T-cell (primary cell): ENCODE measurements around the gene AMTN. TPM values are rescaled to one million over a fixed set of nuclear protein-coding genes. Genes with fewer than 3 reads are reported as not detected.
A peak's percentile ranks its signal among the peaks of the same experiment; 100 is the strongest.

Experiments used
- ATAC-seq, 4 experiments: fragments of 200-7000 bp in 3 of 4; fragments of 150-1000 bp in 1 of 4; cut with Tn5 transposase; replicated peaks in 1 of 4; 1 replicate in 3 of 4; 2 replicates in 1 of 4; pipeline ENCODE4 v1.10.0; 2021; ENCODE audit warnings: moderate library complexity in 3 of 4, mild to moderate bottlenecking in 2 of 4, moderate number of reproducible peaks in 1 of 4
- CTCF ChIA-PET, 2 donors: fragments of 300-600 bp; sonication (Branson Sonifier 250); formaldehyde crosslinking; loops; one replicate each; lab custom pipeline; 2022; ENCODE audit warnings: antibody characterized with exemption in 2 of 2; lab: Charles Lee
- POLR2A ChIA-PET, 2 donors: fragments of 300-600 bp; sonication (Branson Sonifier 250); formaldehyde crosslinking; loops; one replicate each; lab custom pipeline; 2022; ENCODE audit warnings: antibody characterized with exemption in 2 of 2; lab: Charles Lee
- DNase-seq, 35 experiments: peaks; one replicate each; pipeline versions ENCODE4 v3.0.0 to v3.0.0-alpha.2; 2013 to 2023
- H3K27ac ChIP-seq: one replicate; pipeline ENCODE4 v1.5.1; 2013; ENCODE audit warnings: low read length
- H3K27me3 ChIP-seq, 2 experiments: replicated peaks in 1 of 2; 1 replicate in 1 of 2; 2 replicates in 1 of 2; pipeline versions ENCODE4 v1.6.1 to v1.7.0; 2013; ENCODE audit warnings: low read length in 1 of 2, mixed read lengths in 1 of 2; ENCODE audit not compliant: control insufficient read depth in 2 of 2, insufficient read depth in 2 of 2; ENCODE audit errors: extremely low read depth in 1 of 2
- H3K36me3 ChIP-seq, 2 donors: 1 replicate in 1 of 2; 2 replicates in 1 of 2; pipeline versions ENCODE4 v1.6.1 to v1.7.0; 2013; ENCODE audit warnings: low read length in 1 of 2; ENCODE audit not compliant: control insufficient read depth in 2 of 2, insufficient read depth in 1 of 2; ENCODE audit errors: extremely low read depth in 1 of 2
- H3K4me1 ChIP-seq, 2 experiments: 1 replicate in 1 of 2; 2 replicates in 1 of 2; pipeline versions ENCODE4 v1.6.1 to v1.7.0; 2013; ENCODE audit warnings: low read length in 2 of 2, mixed read lengths in 1 of 2; ENCODE audit not compliant: insufficient read depth in 2 of 2, control insufficient read depth in 1 of 2; ENCODE audit errors: extremely low read depth in 1 of 2
- H3K4me3 ChIP-seq, 2 donors: 1 replicate in 1 of 2; 2 replicates in 1 of 2; pipeline versions ENCODE4 v1.5.1 to v1.7.0; 2013; ENCODE audit warnings: mild to moderate bottlenecking in 2 of 2, low read length in 1 of 2, moderate library complexity in 1 of 2; ENCODE audit not compliant: control insufficient read depth in 1 of 2; ENCODE audit errors: extremely low read depth in 1 of 2
- H3K9me3 ChIP-seq: 2 replicates; pipeline ENCODE4 v1.7.0; 2013
- H3K27ac Mint-ChIP-seq, 2 donors: one replicate each; pipeline ENCODE4 v1.8.0; 2020 to 2021; ENCODE audit warnings: mild to moderate bottlenecking in 2 of 2, mixed read lengths in 2 of 2
- H3K27me3 Mint-ChIP-seq, 2 donors: one replicate each; pipeline ENCODE4 v1.8.0; 2021 to 2022; ENCODE audit warnings: mixed read lengths in 2 of 2
- H3K36me3 Mint-ChIP-seq: one replicate; pipeline ENCODE4 v1.8.0; 2021; ENCODE audit warnings: mixed read lengths
- H3K4me1 Mint-ChIP-seq, 3 donors: one replicate each; pipeline ENCODE4 v1.8.0; 2020 to 2022; ENCODE audit warnings: mixed read lengths in 3 of 3, mild to moderate bottlenecking in 1 of 3
- H3K4me3 Mint-ChIP-seq, 3 donors: one replicate each; pipeline ENCODE4 v1.8.0; 2020 to 2022; ENCODE audit warnings: mild to moderate bottlenecking in 3 of 3, mixed read lengths in 3 of 3, moderate library complexity in 3 of 3
- H3K9me3 Mint-ChIP-seq, 3 donors: one replicate each; pipeline ENCODE4 v1.8.0; 2020 to 2022; ENCODE audit warnings: mixed read lengths in 3 of 3
- WGBS: methylation state at CpG from one replicate; pipeline ENCODE4 v1.1.5; 2013; ENCODE audit warnings: missing lambda C conversion rate; ENCODE audit not compliant: insufficient coverage; 5-methylcytosine and 5-hydroxymethylcytosine counted together
- total RNA-seq, 35 experiments: library from RNA in 6 of 35; stranded (reverse) in 6 of 35; fragments of 120-200 nt in 1 of 35; gene quantifications; one replicate each; pipeline versions ENCODE4 v1.2.1 to v1.2.4 and lab custom pipeline; 2013 to 2026

AMTN gene
- total RNA-seq, 5 donors from 2014 or later (not counting 1 experiment from before 2014, with no cell fraction given): not detected

GRCh38 chr4:70504733-70505132 is 13.6 kb upstream of the AMTN start:
- DNase-seq: no peak
- peaks cover 0 to 4% of the 10 kb centered on the region in 2 donors for H3K27me3 Mint-ChIP-seq
- no peaks in the 10 kb centered on the region for H3K4me1 Mint-ChIP-seq
- WGBS: no CpG with 5 or more reads among the region's 4 CpGs
- no peaks in the 10 kb centered on the region for H3K36me3 Mint-ChIP-seq
- H3K27ac Mint-ChIP-seq: peak overlapping the region in 1 of 2 donors; percentile 40
- H3K9me3 Mint-ChIP-seq: no peaks in the 10 kb centered on the region
- H3K27ac ChIP-seq: no peak overlapping the region
- no peaks in the 10 kb centered on the region for H3K9me3 ChIP-seq
- H3K4me3 ChIP-seq: no peak overlapping the region
- POLR2A ChIA-PET: no interaction called here
- CTCF ChIA-PET: interaction anchor here (0.7 to 1.1 kb wide), 4 partner anchors 34 to 315 kb away, joined by 3 to 6 read pairs (median 6); no protein-coding TSS in a partner anchor
- no peak overlapping the region for H3K4me3 Mint-ChIP-seq
- no peaks in the 10 kb centered on the region for H3K4me1 ChIP-seq
- H3K36me3 ChIP-seq: no peaks in the 10 kb centered on the region
- no peak for ATAC-seq
- no peaks in the 10 kb centered on the region for H3K27me3 ChIP-seq

GRCh38 chr4:70505151-70505748 is 13.1 kb upstream of the AMTN start:
- H3K9me3 Mint-ChIP-seq: no peaks in the 10 kb centered on the region
- POLR2A ChIA-PET: no interaction called here
- Histone ChIP-seq H3K9me3 (no peaks in the 10 kb centered on the region), H3K36me3 (no peaks in the 10 kb centered on the region), H3K4me3 (no peak overlapping the region), H3K27ac (no peak overlapping the region), H3K27me3 (no peaks in the 10 kb centered on the region), H3K4me1 (no peaks in the 10 kb centered on the region)
- peaks cover 0 to 4% of the 10 kb centered on the region in 2 donors for H3K27me3 Mint-ChIP-seq
- DNase-seq (peak in 32 of 35 experiments; percentile 3 to 57 (median 26)), ATAC-seq (peak; percentile 52 to 69 (median 62))
- no peaks in the 10 kb centered on the region for H3K4me1 Mint-ChIP-seq
- H3K4me3 Mint-ChIP-seq: no peak overlapping the region
- no CpG with 5 or more reads among the region's 7 CpGs for WGBS
- no peak overlapping the region for H3K27ac Mint-ChIP-seq
- CTCF ChIA-PET: no interaction called here
- no peaks in the 10 kb centered on the region for H3K36me3 Mint-ChIP-seq

- ChIA-PET POLR2A (no interaction called here), CTCF (no interaction called here)
- Histone ChIP-seq H3K36me3 (no peaks in the 10 kb centered on the region), H3K27ac (no peak overlapping the region), H3K9me3 (no peaks in the 10 kb centered on the region), H3K27me3 (no peaks in the 10 kb centered on the region), H3K4me3 (no peak overlapping the region), H3K4me1 (no peaks in the 10 kb centered on the region)
- Mint-ChIP-seq H3K9me3 (no peaks in the 10 kb centered on the region), H3K27ac (no peak overlapping the region), H3K4me3 (no peak overlapping the region), H3K4me1 (no peaks in the 10 kb centered on the region), H3K27me3 (peaks cover 7 to 11% of the 10 kb centered on the region in 2 donors), H3K36me3 (no peaks in the 10 kb centered on the region)
- ATAC-seq (no peak), DNase-seq (no peak)
- 10% methylated on average over 1 of the region's 1 CpG for WGBS
Observed at GRCh38 chr4:70508801-70509200, 9.6 kb upstream of the AMTN start.

- no peak overlapping the region for H3K4me3 ChIP-seq
- no peaks in the 10 kb centered on the region for H3K4me1 Mint-ChIP-seq
Observed at GRCh38 chr4:70511365-70511764, 7.0 kb upstream of the AMTN start.

GRCh38 chr4:70515367-70516250 is 2.8 kb upstream of the AMTN start:
- no peaks in the 10 kb centered on the region for H3K4me1 ChIP-seq
- peaks cover 0 to 1% of the 10 kb centered on the region in 2 experiments for H3K27me3 ChIP-seq
- no peaks in the 10 kb centered on the region for H3K9me3 ChIP-seq
- H3K36me3 ChIP-seq: no peaks in the 10 kb centered on the region
- H3K4me3 ChIP-seq: no peak overlapping the region
- Mint-ChIP-seq H3K9me3 (no peaks in the 10 kb centered on the region), H3K27ac (no peak overlapping the region), H3K36me3 (no peaks in the 10 kb centered on the region), H3K27me3 (peaks cover 11 to 17% of the 10 kb centered on the region in 2 donors), H3K4me3 (no peak overlapping the region), H3K4me1 (no peaks in the 10 kb centered on the region)
- DNase-seq: no peak
- ChIA-PET POLR2A (no interaction called here), CTCF (no interaction called here)
- ATAC-seq: no peak
- H3K27ac ChIP-seq: no peak overlapping the region
- WGBS: no CpG with 5 or more reads among the region's 4 CpGs

More at GRCh38 chr4:70511365-70511764, 7.0 kb upstream of the AMTN start:
- H3K9me3 ChIP-seq: no peaks in the 10 kb centered on the region
- WGBS: 80% methylated on average over 1 of the region's 3 CpGs
- CTCF ChIA-PET: interaction anchor here in 1 of 2 donors (1.8 kb wide), 1 partner anchor 9 kb away, joined by 9 read pairs; no protein-coding TSS in a partner anchor
- no peaks in the 10 kb centered on the region for H3K27me3 ChIP-seq
- H3K4me3 Mint-ChIP-seq: no peak overlapping the region
- DNase-seq (no peak), ATAC-seq (no peak)
- no peaks in the 10 kb centered on the region for H3K36me3 ChIP-seq
- H3K4me1 ChIP-seq: no peaks in the 10 kb centered on the region
- H3K27me3 Mint-ChIP-seq: peaks cover 7 to 14% of the 10 kb centered on the region in 2 donors
- POLR2A ChIA-PET: no interaction called here
- no peaks in the 10 kb centered on the region for H3K9me3 Mint-ChIP-seq
- H3K27ac ChIP-seq: no peak overlapping the region
- no peaks in the 10 kb centered on the region for H3K36me3 Mint-ChIP-seq
- H3K27ac Mint-ChIP-seq: no peak overlapping the region

- ATAC-seq: no peak
- WGBS: 60% methylated on average over 1 of the region's 3 CpGs
Observed at GRCh38 chr4:70518716-70519115, 347 bp downstream of the AMTN start.

More at GRCh38 chr4:70518716-70519115, 347 bp downstream of the AMTN start:
- Mint-ChIP-seq H3K4me3 (no peak overlapping the region), H3K36me3 (no peaks in the 10 kb centered on the region), H3K27me3 (peaks cover 9 to 12% of the 10 kb centered on the region in 2 donors), H3K4me1 (no peaks in the 10 kb centered on the region), H3K27ac (no peak overlapping the region), H3K9me3 (no peaks in the 10 kb centered on the region)
- DNase-seq: no peak
- Histone ChIP-seq H3K27me3 (peaks cover 0 to 4% of the 10 kb centered on the region in 2 experiments), H3K4me3 (no peak overlapping the region), H3K27ac (no peak overlapping the region), H3K4me1 (no peaks in the 10 kb centered on the region), H3K36me3 (no peaks in the 10 kb centered on the region), H3K9me3 (no peaks in the 10 kb centered on the region)
- POLR2A ChIA-PET: no interaction called here
- CTCF ChIA-PET: no interaction called here
